KMS-11 (cell line): ENCODE data around the gene ZSCAN21.
A peak's percentile ranks its signal among the peaks of the same experiment; 100 is the strongest.

Experiments used
- H2AFZ ChIP-seq: fragments of 200-600 bp; sonication (generic); 2 replicates; pipeline ENCODE4 v1.6.1; 2016; ENCODE audit warnings: antibody characterized with exemption, mixed run types, low read depth
- H3K27ac ChIP-seq: fragments of 200-600 bp; sonication (generic); 2 replicates; pipeline ENCODE4 v1.6.1; 2016; ENCODE audit warnings: mild to moderate bottlenecking, mixed run types
- H3K27me3 ChIP-seq: fragments of 200-600 bp; sonication (generic); 2 replicates; pipeline ENCODE4 v1.6.1; 2017; ENCODE audit warnings: mild to moderate bottlenecking, low read depth, mixed run types, moderate library complexity; ENCODE audit not compliant: insufficient read depth
- H3K36me3 ChIP-seq: fragments of 200-600 bp; sonication (generic); 2 replicates; pipeline ENCODE4 v1.6.1; 2017; ENCODE audit warnings: mild to moderate bottlenecking, mixed run types; ENCODE audit not compliant: insufficient read depth
- H3K4me1 ChIP-seq: fragments of 200-600 bp; sonication (generic); 2 replicates; pipeline ENCODE4 v1.6.1; 2016; ENCODE audit warnings: mild to moderate bottlenecking, low read depth, mixed run types; ENCODE audit not compliant: poor library complexity, severe bottlenecking
- H3K4me2 ChIP-seq: fragments of 200-600 bp; sonication (generic); 2 replicates; pipeline ENCODE4 v1.7.0; 2016; ENCODE audit warnings: mild to moderate bottlenecking, mixed run types
- H3K4me3 ChIP-seq: fragments of 200-600 bp; sonication (generic); IDR thresholded peaks from 2 replicates; pipeline ENCODE4 v1.6.1; 2017; ENCODE audit warnings: low read depth, low read length, mixed read lengths; ENCODE audit not compliant: insufficient read depth
- H3K79me2 ChIP-seq: fragments of 200-600 bp; sonication (generic); 2 replicates; pipeline ENCODE4 v1.6.1; 2016; ENCODE audit warnings: low read depth, mixed run types; ENCODE audit not compliant: insufficient read depth
- H3K9ac ChIP-seq: fragments of 200-600 bp; sonication (generic); 2 replicates; pipeline ENCODE4 v1.6.1; 2016; ENCODE audit warnings: mild to moderate bottlenecking, mixed run types
- H4K20me1 ChIP-seq: fragments of 200-600 bp; sonication (generic); 2 replicates; pipeline ENCODE4 v1.6.1; 2016; ENCODE audit warnings: mild to moderate bottlenecking, mixed run types; ENCODE audit not compliant: insufficient read depth
- CTCF ChIP-seq: fragments of 200-600 bp; sonication (generic); conservative IDR thresholded peaks from 2 replicates; pipeline ENCODE4 v1.6.1; 2017; ENCODE audit warnings: low read depth, mild to moderate bottlenecking, antibody characterized with exemption, low read length, moderate library complexity, mixed read lengths

ZSCAN21 gene

GRCh38 chr7:100049441-100050291, at the start of gene ZSCAN21:
Gene ZSCAN21 (plus strand): TSS chr7:100049774. CDS start chr7:100057007, 7,233 bp downstream.
- Histone ChIP-seq H3K27me3 (no peaks in the 10 kb centered on the region; the same call in 1 of the 2 replicates), H3K4me1 (peaks cover 12% of the 10 kb centered on the region), H2AFZ (peak within 1 kb of the TSS; percentile 98), H3K79me2 (no peaks in the 10 kb centered on the region), H3K4me3 (peak within 1 kb of the TSS; percentile 53), H3K36me3 (no peaks in the 10 kb centered on the region), H3K4me2 (peak within 1 kb of the TSS; percentile 91), H3K27ac (peak within 1 kb of the TSS; percentile 21; the same call in 1 of the 2 replicates), H4K20me1 (no peaks in the 10 kb centered on the region), H3K9ac (peak within 1 kb of the TSS; percentile 55; the same call in 1 of the 2 replicates)
- no peak for TF ChIP-seq CTCF

GRCh38 chr7:100000239-100000638, 49.3 kb upstream of the ZSCAN21 start:
- no peak for TF ChIP-seq CTCF
- no peaks in the 10 kb centered on the region for H3K4me1 ChIP-seq
- no peak overlapping the region; the same call in 1 of the 2 replicates for H2AFZ ChIP-seq
- H3K36me3 ChIP-seq: no peaks in the 10 kb centered on the region
- H3K4me3 ChIP-seq: no peak overlapping the region
- no peak overlapping the region for H3K27ac ChIP-seq
- H3K79me2 ChIP-seq: no peaks in the 10 kb centered on the region
- H3K4me2 ChIP-seq: no peak overlapping the region
- no peaks in the 10 kb centered on the region; the same call in 1 of the 2 replicates for H3K27me3 ChIP-seq
- no peak overlapping the region for H3K9ac ChIP-seq
- no peaks in the 10 kb centered on the region for H4K20me1 ChIP-seq

- no peak for TF ChIP-seq CTCF
- Histone ChIP-seq H3K27ac (no peak overlapping the region), H3K27me3 (no peaks in the 10 kb centered on the region; the same call in 1 of the 2 replicates), H3K4me3 (no peak overlapping the region), H3K79me2 (no peaks in the 10 kb centered on the region), H3K9ac (no peak overlapping the region), H4K20me1 (no peaks in the 10 kb centered on the region), H3K4me1 (no peaks in the 10 kb centered on the region), H3K4me2 (no peak overlapping the region), H3K36me3 (no peaks in the 10 kb centered on the region), H2AFZ (no peak overlapping the region)
Measured at GRCh38 chr7:100003711-100004661, 45.6 kb upstream of the ZSCAN21 start.

- Histone ChIP-seq H3K79me2 (no peaks in the 10 kb centered on the region), H3K9ac (no peak overlapping the region), H3K27ac (no peak overlapping the region), H4K20me1 (no peaks in the 10 kb centered on the region), H3K4me3 (no peak overlapping the region), H2AFZ (no peak overlapping the region), H3K4me1 (no peaks in the 10 kb centered on the region), H3K36me3 (no peaks in the 10 kb centered on the region), H3K4me2 (no peak overlapping the region), H3K27me3 (no peaks in the 10 kb centered on the region)
- no peak for TF ChIP-seq CTCF
Measured at GRCh38 chr7:100007887-100008286, 41.7 kb upstream of the ZSCAN21 start.
